Activated CD8-positive, alpha-beta memory T cell treated with anti-CD3 and anti-CD28 coated beads, Interleukin-2, amount 50 U/mL, for 1 hour (primary cell): ENCODE results near the gene GALNT7.
"Not testable (repeated sequence)": the region's sequence is repeated elsewhere in the genome, so short reads cannot be mapped to it uniquely, and the experiment has no call there.

Experiments used
- DNase-seq: peaks from one replicate; pipeline ENCODE4 v3.0.0-alpha.2; 2020; ENCODE audit errors: extremely low read depth

The GALNT7 gene

DNA sequence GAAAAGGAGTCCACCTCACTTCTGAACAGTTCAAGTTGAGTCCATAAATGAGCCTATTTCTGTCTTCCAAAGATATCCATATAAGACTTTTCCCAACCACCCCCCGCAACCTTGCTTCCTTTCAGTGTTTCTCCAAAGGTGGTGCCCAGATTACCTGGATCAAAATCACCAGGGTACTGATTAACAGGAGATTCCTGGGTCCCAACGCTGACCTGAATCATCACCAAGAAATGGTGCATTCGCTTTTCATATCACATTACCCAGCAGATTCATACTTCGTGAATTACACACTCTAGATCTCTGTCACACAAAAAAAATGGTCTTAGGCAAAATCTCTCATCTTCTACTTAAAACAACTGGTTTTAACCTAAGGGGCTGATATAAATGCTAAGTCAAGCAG lies 2.1 kb upstream of the GALNT7 start:
- DNase-seq: no peak

- DNase-seq: no peak
Observed at GRCh38 chr4:173167758-173168395, 734 bp upstream of the GALNT7 start.

GRCh38 chr4:173169178-173169427 lies 492 bp downstream of the GALNT7 start:
- no peak for DNase-seq

- no peak for DNase-seq
Observed at GRCh38 chr4:173169428-173170181, 994 bp downstream of the GALNT7 start.

DNA sequence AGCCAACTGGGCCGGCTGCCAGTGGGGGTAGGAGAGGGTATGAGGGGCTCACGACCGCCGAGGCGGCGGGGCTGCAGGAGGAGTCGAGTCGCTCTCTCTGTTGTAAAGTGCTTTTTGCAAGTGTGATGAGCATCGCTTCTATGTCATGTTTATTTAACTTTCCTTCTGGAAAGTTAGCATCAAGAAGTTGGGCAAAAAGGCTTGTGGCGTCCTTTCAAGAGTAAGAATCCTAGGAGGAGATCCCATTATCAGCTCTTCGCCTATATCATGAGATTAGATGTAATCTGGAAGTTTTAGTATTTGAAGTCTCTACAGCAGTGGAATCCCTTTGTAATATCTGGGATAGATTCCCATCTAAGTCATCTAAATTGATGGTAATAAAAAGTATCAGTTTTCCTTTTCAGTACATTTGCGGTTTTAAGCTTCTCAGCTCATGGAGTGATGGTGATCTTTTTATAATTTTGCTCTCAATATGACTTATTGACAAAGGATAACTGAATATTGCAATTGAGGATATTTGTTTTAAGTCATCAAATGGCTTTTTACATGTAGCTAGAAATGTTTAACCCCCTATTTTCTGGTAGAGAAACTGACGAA lies 1.7 kb downstream of the GALNT7 start:
- DNase-seq: no peak

DNA sequence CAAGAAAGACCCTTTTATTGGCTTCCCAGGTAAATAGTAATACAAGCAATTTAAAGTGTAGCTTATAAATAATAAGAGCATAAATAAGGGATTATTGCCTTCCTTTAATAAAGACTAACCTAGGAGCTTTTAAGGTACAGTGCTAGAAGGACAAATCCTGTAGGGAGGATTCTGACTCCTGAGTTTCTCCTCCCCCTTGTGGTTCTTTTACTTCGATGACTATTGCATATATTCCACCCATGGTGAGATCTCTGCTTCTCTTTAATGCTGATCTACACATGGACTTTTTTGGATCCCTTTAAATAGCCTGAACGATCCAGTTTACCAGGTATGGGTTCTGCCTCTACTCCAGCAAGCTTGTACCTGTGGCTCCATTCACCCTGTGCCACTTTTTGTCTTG lies 2.5 kb downstream of the GALNT7 start:
- no peak for DNase-seq

DNA sequence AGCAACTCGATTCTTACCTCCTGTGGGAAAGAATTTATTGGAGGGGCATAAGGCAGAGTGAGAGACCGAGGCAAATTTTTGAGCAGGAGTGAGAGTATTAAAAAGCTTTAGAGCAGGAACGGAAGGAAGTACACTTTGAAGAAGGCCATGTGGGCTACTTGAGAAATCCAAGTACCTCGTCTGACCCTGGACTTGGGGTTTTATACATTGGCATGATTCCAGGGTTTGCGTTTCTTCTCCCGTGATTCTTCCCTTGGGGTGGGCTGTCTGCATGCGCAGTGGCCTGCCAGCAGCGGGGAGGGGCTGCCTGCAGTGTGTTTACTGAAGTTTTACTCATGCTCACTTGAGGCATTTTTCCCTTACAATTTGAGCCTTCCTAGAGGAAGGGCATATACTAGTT lies 3.4 kb downstream of the GALNT7 start:
- DNase-seq: no peak

- DNase-seq: no peak
Observed at GRCh38 chr4:173174184-173174583, 5.6 kb downstream of the GALNT7 start.

DNA sequence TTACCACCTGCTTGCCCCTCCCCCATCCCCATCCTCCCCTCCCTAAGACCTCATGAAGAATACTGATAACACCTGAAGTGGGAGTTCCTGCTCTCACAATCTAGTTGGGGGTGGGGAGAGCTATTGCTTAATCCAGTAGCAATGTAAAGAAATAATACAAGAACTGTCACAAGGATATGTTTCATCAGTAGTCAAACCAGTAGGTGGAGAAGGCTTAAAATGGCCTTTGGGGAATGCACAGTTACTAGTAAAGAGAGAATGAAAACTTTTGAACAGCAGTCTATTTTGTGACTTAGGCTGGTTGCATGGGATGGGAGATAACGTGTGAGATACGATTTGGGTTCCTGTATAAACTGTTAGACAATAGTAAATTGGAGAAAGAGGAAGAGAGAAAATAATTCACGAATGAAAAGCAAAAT lies 6.0 kb downstream of the GALNT7 start:
- no peak for DNase-seq

- DNase-seq: no peak
Observed at GRCh38 chr4:173176010-173176409, 7.4 kb downstream of the GALNT7 start.

GRCh38 chr4:173177232-173177631 lies 8.6 kb downstream of the GALNT7 start:
- DNase-seq: no peak

DNA sequence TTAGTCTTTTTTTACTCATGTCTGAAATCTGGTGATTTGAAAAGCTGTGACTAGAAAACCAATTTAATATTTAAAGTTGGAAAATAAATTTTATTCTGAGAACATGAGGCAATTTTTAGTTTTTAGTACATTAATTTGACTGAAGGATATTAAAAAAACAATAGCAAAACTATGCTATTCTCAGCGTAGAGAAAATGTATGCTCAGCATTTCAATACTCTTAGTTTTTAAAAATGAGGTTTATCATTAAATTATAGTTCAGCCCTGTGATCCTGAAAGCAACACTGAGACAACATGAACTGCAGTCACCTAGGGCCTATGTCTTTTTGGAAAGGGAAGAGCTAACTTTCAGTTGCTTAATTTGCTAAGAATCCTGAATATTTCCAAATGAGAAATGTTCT lies 9.5 kb downstream of the GALNT7 start:
- DNase-seq: no peak

- no peak for DNase-seq
Observed at GRCh38 chr4:173181848-173182247, 13.2 kb downstream of the GALNT7 start.

GRCh38 chr4:173182403-173182802 lies 13.8 kb downstream of the GALNT7 start:
- no peak for DNase-seq

- DNase-seq: not testable (repeated sequence)
Observed at GRCh38 chr4:173183659-173184247, 15.1 kb downstream of the GALNT7 start.

DNA sequence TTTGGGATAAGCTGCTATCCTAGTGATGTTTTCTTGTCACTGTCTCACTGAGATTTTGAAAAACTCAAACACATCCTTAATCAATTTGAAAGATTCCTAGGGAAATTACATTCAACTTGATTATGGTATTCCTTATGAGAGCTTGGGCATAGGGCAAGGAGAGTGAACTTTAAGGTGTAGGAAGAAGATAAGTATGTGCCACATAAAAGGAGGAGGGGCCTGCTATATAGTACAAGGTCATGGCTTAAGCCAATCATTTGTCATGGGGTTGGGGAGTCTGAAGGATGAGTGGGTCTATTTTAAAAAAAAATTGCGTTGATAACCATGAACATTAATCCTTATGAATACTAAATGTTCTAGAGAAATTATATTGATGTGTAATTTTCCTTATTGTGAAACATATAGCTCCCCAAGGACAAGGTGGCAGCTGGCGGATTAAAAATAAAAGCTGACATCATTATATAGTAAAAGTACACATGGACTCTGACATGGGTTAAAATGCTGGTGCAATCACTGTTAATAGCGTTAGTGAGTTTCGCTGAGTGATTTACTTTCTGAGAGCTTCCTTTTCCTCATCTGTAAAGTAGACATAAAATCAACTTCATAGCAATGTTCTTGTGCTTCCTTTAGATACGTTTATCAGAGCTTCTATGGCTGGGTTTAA lies 17.4 kb downstream of the GALNT7 start:
- no peak for DNase-seq

DNA sequence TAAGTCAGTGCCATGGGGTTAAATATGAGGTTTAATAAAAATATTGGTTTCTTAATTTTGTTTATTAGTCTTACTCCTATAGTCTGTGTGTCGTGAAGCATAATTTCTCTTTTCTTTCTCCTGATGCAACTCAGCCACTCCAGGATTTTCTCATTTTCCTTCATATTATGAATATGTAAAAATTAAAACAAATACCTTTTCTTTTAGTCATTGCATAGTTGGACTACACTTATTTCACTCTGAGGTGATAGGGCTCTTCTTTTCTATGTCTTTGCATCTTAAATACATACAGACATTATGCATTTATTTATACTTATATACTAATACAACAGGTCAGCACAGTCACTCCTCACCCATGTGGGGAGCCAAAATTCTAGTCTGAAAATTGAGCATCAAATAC lies 19.1 kb downstream of the GALNT7 start:
- no peak for DNase-seq

DNA sequence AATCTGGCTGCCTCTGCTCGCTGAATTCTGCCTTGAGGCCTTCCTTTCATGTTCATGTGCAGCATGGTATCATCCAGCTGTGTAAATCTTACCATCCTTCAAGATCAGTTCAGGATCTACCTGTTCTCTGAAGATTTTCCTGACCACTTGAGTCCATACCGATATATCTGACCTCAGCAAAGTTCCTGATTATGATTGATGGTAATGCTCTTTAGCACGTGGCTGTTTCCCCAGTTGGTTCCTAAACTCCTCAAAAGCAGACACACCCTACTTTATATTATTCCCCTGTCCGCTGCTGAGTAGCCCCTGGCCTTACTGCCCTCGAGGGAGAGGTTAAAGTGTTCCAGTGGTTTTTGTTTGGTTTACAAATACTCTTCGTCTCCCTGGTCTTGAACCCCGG lies 20.0 kb downstream of the GALNT7 start:
- DNase-seq: no peak

DNA sequence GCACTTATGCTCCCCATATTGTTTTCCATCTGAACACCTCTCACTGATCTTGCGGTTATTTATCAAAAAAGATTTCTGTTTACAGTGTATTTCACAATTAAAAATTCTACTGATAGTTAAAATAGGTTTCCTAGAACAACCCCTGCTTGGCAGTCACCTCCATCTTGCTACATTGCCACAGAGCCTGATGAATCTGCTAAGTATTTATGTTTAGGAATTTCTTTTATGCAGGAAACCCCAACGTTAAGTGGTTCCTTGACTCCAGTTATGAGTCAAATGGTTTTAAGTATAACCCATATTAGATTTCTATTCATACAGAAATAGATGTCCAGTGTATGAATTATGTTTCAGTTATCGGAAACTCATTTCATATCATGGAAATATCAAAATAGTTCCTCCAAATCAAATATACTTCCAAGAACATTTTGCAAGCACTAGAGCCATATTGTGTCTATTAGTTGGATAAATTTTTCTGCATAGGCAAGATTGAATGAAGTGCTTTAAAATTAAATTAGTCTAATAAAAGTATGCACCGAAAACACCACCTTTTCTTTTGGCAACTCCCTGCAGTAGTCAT lies 20.6 kb downstream of the GALNT7 start:
- DNase-seq: no peak

- no peak for DNase-seq
Observed at GRCh38 chr4:173191623-173192041, 23.0 kb downstream of the GALNT7 start.

DNA sequence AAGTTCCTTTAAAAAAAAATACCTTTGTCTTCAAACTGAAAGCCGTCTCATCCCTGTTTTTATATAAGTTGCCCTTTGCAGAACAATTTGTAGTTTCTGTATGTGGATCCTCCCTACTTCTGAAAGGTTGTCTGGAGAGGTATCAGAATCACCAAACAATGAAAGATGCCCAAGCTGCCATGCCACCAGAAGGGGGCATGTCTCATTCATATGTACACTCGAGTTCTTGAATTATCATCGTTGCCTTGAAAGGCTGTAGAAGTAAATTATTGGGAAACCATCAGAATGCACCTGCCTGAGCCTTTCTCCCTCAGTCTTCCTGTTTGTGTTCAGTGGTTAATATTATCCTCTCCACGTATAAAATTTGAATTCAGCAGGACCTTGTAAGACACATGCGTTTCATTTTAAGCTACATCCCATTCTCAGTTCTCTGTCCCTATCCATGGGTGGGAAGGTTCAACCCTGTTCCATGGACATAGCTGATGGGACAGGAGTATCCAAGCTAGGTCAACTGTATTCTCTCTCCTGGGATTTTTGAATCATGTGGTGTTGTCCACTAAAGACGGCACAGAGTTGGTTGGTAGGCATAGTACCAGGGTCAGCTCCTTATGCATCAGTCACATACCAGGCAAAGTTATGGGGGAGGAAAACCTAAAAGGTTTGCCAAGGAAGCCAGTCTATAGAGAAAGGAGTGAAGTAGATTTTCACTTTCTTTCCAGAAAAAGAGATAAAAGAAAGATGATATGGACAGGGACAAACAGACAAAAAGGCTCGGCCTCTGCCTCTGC lies 24.0 kb downstream of the GALNT7 start:
- no peak for DNase-seq
